Measurements from ENCODE around the gene LRPPRC.

- TF ChIP-seq POLR2AphosphoS5 (IDR thresholded peaks at IDR 0.05) (no peak), CTCF (IDR thresholded peaks at IDR 0.05) (no peak), EP300 (IDR thresholded peaks at IDR 0.05) (no peak), POLR2A (IDR thresholded peaks at IDR 0.05) (no peak)
These were observed 10.1 kb upstream of the LRPPRC start for GRCh38 chr2:44005846-44006245.
